Trophoblast cell (in vitro differentiated cells and primary cell): ENCODE measurements around the gene EIF4G3.

Experiments
- DNase-seq, 2 donors: peaks; one replicate each; pipeline ENCODE4 v3.0.0-alpha.2; 2016
- H2AFZ ChIP-seq: 2 replicates; pipeline ENCODE4 v1.6.1; 2013; ENCODE audit warnings: low read length, moderate library complexity, mild to moderate bottlenecking; ENCODE audit not compliant: insufficient read depth, poor library complexity
- H2AK5ac ChIP-seq: 2 replicates; pipeline ENCODE4 v1.6.1; 2013; ENCODE audit warnings: mild to moderate bottlenecking, low read length
- H2BK120ac ChIP-seq: 2 replicates; pipeline ENCODE4 v1.6.1; 2013; ENCODE audit warnings: low read length, mild to moderate bottlenecking, moderate library complexity; ENCODE audit not compliant: insufficient read depth, poor library complexity
- H2BK12ac ChIP-seq: 2 replicates; pipeline ENCODE4 v1.6.1; 2013; ENCODE audit warnings: mild to moderate bottlenecking, low read length, moderate library complexity
- H2BK5ac ChIP-seq: 2 replicates; pipeline ENCODE4 v1.6.1; 2013; ENCODE audit warnings: low read length, low read depth, moderate library complexity, mild to moderate bottlenecking; ENCODE audit not compliant: poor library complexity
- H3K14ac ChIP-seq: 2 replicates; pipeline ENCODE4 v1.6.1; 2013; ENCODE audit warnings: mild to moderate bottlenecking, low read length
- H3K18ac ChIP-seq: 2 replicates; pipeline ENCODE4 v1.6.1; 2013; ENCODE audit warnings: mild to moderate bottlenecking, low read length
- H3K23ac ChIP-seq: 2 replicates; pipeline ENCODE4 v1.6.1; 2013; ENCODE audit warnings: low read length
- H3K27ac ChIP-seq: 2 replicates; pipeline ENCODE4 v1.5.1; 2013; ENCODE audit warnings: low read depth, mild to moderate bottlenecking, inconsistent platforms, low read length, moderate library complexity
- H3K27me3 ChIP-seq: 2 replicates; pipeline ENCODE4 v1.6.1; 2013; ENCODE audit warnings: inconsistent platforms, mild to moderate bottlenecking, low read length, moderate library complexity; ENCODE audit not compliant: insufficient read depth
- H3K36me3 ChIP-seq, 2 experiments: 1 replicate in 1 of 2; 2 replicates in 1 of 2; pipeline ENCODE4 v1.6.1; 2013; ENCODE audit warnings: low read length in 2 of 2, mild to moderate bottlenecking in 2 of 2, moderate library complexity in 1 of 2; ENCODE audit not compliant: insufficient read depth in 2 of 2, control insufficient read depth in 1 of 2
- H3K4ac ChIP-seq: 2 replicates; pipeline ENCODE4 v1.6.1; 2013; ENCODE audit warnings: low read depth, mild to moderate bottlenecking, low read length, moderate library complexity
- H3K4me1 ChIP-seq, 2 experiments: 1 replicate in 1 of 2; 2 replicates in 1 of 2; pipeline ENCODE4 v1.6.1; 2013; ENCODE audit warnings: low read length in 2 of 2, mild to moderate bottlenecking in 2 of 2, moderate library complexity in 1 of 2; ENCODE audit not compliant: insufficient read depth in 2 of 2, control insufficient read depth in 1 of 2
- H3K4me2 ChIP-seq: 2 replicates; pipeline ENCODE4 v1.6.1; 2013; ENCODE audit warnings: inconsistent platforms, mild to moderate bottlenecking, low read length, moderate library complexity
- H3K4me3 ChIP-seq: 2 replicates; pipeline ENCODE4 v1.5.1; 2013; ENCODE audit warnings: mild to moderate bottlenecking, low read depth, low read length, inconsistent platforms
- H3K79me1 ChIP-seq: one replicate; pipeline ENCODE4 v1.6.1; 2013; ENCODE audit warnings: low read length
- H3K79me2 ChIP-seq: 2 replicates; pipeline ENCODE4 v1.6.1; 2013; ENCODE audit warnings: low read length, mild to moderate bottlenecking; ENCODE audit not compliant: control insufficient read depth, insufficient read depth, poor library complexity
- H3K9ac ChIP-seq: 2 replicates; pipeline ENCODE4 v1.6.1; 2013; ENCODE audit warnings: mild to moderate bottlenecking, low read length
- H3K9me3 ChIP-seq: 2 replicates; pipeline ENCODE4 v1.6.1; 2013; ENCODE audit warnings: low read depth, mild to moderate bottlenecking, control low read depth, inconsistent platforms, low read length; ENCODE audit not compliant: insufficient read depth
- H4K12ac ChIP-seq: 2 replicates; pipeline ENCODE4 v1.6.1; 2013; ENCODE audit warnings: low read depth, mild to moderate bottlenecking, low read length, moderate library complexity
- H4K8ac ChIP-seq: 2 replicates; pipeline ENCODE4 v1.6.1; 2013; ENCODE audit warnings: low read depth, mild to moderate bottlenecking, low read length, moderate library complexity
- H4K91ac ChIP-seq: one replicate; pipeline ENCODE4 v1.6.1; 2013; ENCODE audit warnings: low read depth, mild to moderate bottlenecking, low read length, moderate library complexity
- WGBS: extraction: QIAGEN DNeasy Blood & Tissue Kit; methylation state at CpG from one replicate; pipeline ENCODE4 v1.1.7; 2013; ENCODE audit warnings: missing lambda C conversion rate; ENCODE audit not compliant: insufficient read length, insufficient coverage; ENCODE audit errors: extremely low coverage; 5-methylcytosine and 5-hydroxymethylcytosine counted together

Gene EIF4G3

GRCh38 chr1:20840731-20841130 is 336.0 kb downstream of the EIF4G3 start:
- H3K36me3 ChIP-seq, result peaks cover 4 to 7% of the 10 kb centered on the region in 2 experiments

DNA sequence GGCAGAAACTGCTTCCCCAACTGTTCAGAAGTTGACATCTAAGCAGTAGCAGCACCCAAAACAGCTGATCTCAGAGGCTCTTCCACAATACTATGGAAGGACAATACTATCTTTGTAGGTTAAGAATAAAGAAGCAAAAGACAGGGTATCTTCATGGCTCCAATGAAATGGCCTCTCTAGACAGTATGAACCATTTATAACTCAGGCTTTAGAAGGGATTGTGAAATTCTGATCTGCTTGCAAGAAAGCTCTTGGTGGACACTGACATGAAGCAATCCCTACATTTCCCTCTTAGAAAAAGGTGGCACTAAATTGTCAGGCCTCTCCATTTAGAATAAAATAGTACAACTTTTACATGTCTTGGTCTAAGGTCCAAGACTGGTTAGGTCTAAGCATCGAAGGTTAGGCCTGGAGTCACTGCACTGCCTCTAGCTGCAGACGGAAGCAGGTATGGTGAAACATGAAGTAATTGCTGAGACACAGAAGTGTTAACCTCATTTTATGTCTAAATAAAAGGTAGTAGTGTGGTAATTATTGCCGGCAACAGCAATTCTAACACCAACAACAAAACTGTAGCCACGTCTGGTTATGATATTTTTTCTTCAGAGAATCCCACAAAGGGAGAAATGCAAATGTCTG is 339.0 kb downstream of the EIF4G3 start:
- Histone ChIP-seq H3K9me3 (no peaks in the 10 kb centered on the region), H3K18ac (no peak overlapping the region), H3K4me1 (no peaks in the 10 kb centered on the region), H3K36me3 (peaks cover 4 to 5% of the 10 kb centered on the region in 2 experiments), H3K27me3 (no peaks in the 10 kb centered on the region), H3K27ac (no peak overlapping the region), H3K14ac (no peak overlapping the region), H2AFZ (no peak overlapping the region), H3K23ac (no peak overlapping the region), H2BK120ac (no peak overlapping the region), H2AK5ac (no peak overlapping the region), H2BK5ac (no peak overlapping the region), H4K91ac (no peak overlapping the region), H4K12ac (no peak overlapping the region), H3K4me3 (no peak overlapping the region), H3K4me2 (no peak overlapping the region), H2BK12ac (no peak overlapping the region), H4K8ac (no peak overlapping the region), H3K9ac (no peak overlapping the region), H3K79me1 (no peaks in the 10 kb centered on the region), H3K79me2 (no peaks in the 10 kb centered on the region), H3K4ac (no peak overlapping the region)
- DNase-seq, result no peak
- no CpG with 5 or more reads among the region's 4 CpGs for WGBS

More at GRCh38 chr1:20840731-20841130, 336.0 kb downstream of the EIF4G3 start:
- Histone ChIP-seq H2BK12ac (no peak overlapping the region), H3K4me3 (no peak overlapping the region), H3K79me2 (no peaks in the 10 kb centered on the region), H2BK5ac (no peak overlapping the region), H4K8ac (no peak overlapping the region), H2BK120ac (no peak overlapping the region), H4K12ac (no peak overlapping the region), H3K9ac (no peak overlapping the region), H3K23ac (no peak overlapping the region), H2AFZ (no peak overlapping the region), H4K91ac (no peak overlapping the region), H2AK5ac (no peak overlapping the region), H3K14ac (no peak overlapping the region), H3K27me3 (no peaks in the 10 kb centered on the region), H3K4me2 (no peak overlapping the region), H3K4me1 (no peaks in the 10 kb centered on the region), H3K27ac (no peak overlapping the region), H3K79me1 (no peaks in the 10 kb centered on the region), H3K4ac (no peak overlapping the region), H3K9me3 (no peaks in the 10 kb centered on the region), H3K18ac (no peak overlapping the region)
- DNase-seq, result no peak

- Histone ChIP-seq H3K9ac (no peak overlapping the region), H4K12ac (no peak overlapping the region), H2BK120ac (no peak overlapping the region), H3K36me3 (peaks cover 4 to 5% of the 10 kb centered on the region in 2 experiments), H2BK12ac (no peak overlapping the region), H3K9me3 (no peaks in the 10 kb centered on the region), H2AK5ac (no peak overlapping the region), H3K4me3 (no peak overlapping the region), H4K8ac (no peak overlapping the region), H3K4me1 (no peaks in the 10 kb centered on the region), H2AFZ (no peak overlapping the region), H3K18ac (no peak overlapping the region), H3K4ac (no peak overlapping the region), H3K14ac (no peak overlapping the region), H3K23ac (no peak overlapping the region), H3K4me2 (no peak overlapping the region), H3K27ac (no peak overlapping the region), H3K79me1 (no peaks in the 10 kb centered on the region), H4K91ac (no peak overlapping the region), H3K27me3 (no peaks in the 10 kb centered on the region), H2BK5ac (no peak overlapping the region), H3K79me2 (no peaks in the 10 kb centered on the region)
- no CpG with 5 or more reads among the region's 4 CpGs for WGBS
- DNase-seq, result no peak
Measured at GRCh38 chr1:20836230-20836629, 340.5 kb downstream of the EIF4G3 start.

DNA sequence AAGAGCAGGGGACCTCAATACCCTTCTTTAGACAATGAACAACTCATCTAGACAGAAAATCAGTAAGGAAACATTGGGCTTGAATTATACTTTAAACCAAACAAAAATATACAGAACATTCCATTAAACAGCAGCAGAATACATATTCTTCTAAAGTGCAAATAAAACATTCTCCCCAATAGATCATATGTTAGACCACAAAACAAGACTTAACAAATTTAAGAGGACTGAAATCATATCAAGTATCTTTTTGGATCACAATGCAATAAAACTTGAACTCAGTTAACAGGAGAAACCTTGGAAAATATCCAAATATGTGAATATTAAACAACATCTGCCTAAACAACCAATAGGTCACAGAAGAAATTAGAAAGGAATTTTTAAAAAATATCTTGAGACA is 341.9 kb downstream of the EIF4G3 start:
- Histone ChIP-seq H4K91ac (no peak overlapping the region), H3K79me2 (no peaks in the 10 kb centered on the region), H2BK120ac (no peak overlapping the region), H3K27ac (no peak overlapping the region), H2BK12ac (no peak overlapping the region), H3K27me3 (no peaks in the 10 kb centered on the region), H3K9me3 (no peaks in the 10 kb centered on the region), H3K4me1 (no peaks in the 10 kb centered on the region), H3K4me3 (no peak overlapping the region), H3K14ac (no peak overlapping the region), H3K18ac (no peak overlapping the region), H4K12ac (no peak overlapping the region), H4K8ac (no peak overlapping the region), H2BK5ac (no peak overlapping the region), H2AFZ (no peak overlapping the region), H3K79me1 (no peaks in the 10 kb centered on the region), H3K4ac (no peak overlapping the region), H2AK5ac (no peak overlapping the region), H3K4me2 (no peak overlapping the region), H3K23ac (no peak overlapping the region), H3K9ac (no peak overlapping the region), H3K36me3 (peaks cover 2 to 3% of the 10 kb centered on the region in 2 experiments)
- DNase-seq, result no peak
